Muscle of back (tissue), 11 donors: ENCODE data around the gene ATF5. TPM values are rescaled to one million over a fixed set of nuclear protein-coding genes. Genes with fewer than 3 reads are reported as not detected.
"Not testable (repeated sequence)": the region's sequence is repeated elsewhere in the genome, so short reads cannot be mapped to it uniquely, and the experiment has no call there.

Source experiments
- DNase-seq, 3 donors: peaks; one replicate each; pipeline versions ENCODE4 v3.0.0 to v3.0.0-alpha.2; 2013
- polyA plus RNA-seq, 10 donors: library from polyadenylated mRNA; unstranded; fragments of 120-200 nt; gene quantifications; one replicate each; pipeline ENCODE4 v1.2.1, GENCODE V29; 2013; ENCODE audit not compliant: insufficient read length in 10 of 10

ATF5 gene
- polyA plus RNA-seq, 10 donors: 14.5 to 30.1 (median 23.7) TPM

DNA sequence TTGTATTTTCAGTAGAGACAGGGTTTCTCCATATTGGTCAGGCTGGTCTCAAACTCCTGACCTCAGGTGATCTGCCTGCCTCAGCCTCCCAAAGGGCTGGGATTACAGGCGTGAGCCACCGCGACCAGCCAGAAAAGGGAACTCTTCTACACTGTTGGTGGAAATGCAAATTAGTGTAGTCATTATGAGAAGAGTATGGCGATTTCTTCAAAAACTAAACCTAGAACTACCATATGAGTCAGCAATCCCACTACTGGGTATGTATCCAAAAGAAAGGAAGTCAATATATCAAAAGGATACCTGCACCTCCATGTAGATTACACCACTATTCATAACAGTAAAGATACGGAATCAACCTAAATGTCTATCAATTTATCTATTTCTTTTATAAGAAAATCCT, 15.6 kb downstream of the ATF5 start:
- not testable (repeated sequence) for DNase-seq

DNA sequence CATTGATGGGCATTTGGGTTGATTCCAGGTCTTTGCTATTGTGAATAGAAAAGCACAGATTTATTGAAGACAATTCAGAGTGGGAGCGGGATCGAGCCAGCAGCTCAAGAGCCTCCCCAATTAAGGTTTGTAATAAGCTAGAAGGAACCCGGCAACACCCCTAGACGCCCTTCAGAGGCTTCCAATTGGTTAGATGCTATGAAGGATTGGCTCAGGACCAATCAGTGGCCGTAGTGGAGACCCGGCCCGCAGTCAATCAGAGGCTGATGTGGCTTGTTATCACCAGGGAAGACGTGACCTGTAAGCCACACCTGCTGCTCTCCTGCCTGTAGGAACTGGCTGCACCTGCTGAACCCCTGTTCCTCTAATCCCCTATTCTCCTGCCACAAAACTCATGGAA, 17.4 kb downstream of the ATF5 start:
- no peak for DNase-seq

DNA sequence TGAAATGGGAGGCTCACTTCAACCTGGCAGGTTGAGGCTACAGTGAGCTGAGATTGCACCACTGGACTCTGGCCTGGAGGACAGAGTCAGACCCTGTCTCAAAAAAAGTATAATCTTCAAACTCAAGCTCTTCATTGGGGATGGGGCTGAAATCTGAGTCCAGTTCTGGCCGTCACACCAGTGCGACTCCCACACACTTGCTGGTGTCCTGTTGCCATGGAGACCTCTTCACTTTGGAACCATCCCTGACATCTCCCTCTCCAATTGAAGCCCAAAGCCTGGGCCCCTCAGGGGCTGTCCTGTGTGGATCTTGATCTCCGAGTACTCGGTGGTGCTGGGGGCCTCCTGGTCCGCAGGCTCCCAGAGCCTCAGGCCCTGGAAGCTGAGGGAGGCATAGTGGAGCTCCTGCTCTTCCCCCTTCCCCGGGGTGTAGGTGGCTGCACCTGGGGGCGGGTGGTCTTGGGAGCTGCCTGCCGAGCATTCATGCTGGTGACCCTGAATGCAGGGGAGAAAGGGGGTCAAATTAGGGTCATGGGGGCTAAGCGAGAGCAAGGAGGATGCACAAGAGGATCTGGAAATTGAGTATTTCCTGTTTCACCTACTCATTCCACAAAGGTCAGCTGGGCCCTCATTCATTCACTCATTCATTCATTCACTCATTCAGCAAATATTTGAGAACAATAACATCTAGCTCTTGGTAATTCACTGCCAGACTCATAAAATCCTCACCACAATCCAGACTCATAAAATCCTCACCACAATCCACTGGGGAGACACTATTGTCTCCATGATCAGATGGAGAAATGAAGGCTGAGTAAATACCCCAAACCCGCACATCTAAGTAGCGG, 21.0 kb downstream of the ATF5 start:
- DNase-seq: no peak

DNA sequence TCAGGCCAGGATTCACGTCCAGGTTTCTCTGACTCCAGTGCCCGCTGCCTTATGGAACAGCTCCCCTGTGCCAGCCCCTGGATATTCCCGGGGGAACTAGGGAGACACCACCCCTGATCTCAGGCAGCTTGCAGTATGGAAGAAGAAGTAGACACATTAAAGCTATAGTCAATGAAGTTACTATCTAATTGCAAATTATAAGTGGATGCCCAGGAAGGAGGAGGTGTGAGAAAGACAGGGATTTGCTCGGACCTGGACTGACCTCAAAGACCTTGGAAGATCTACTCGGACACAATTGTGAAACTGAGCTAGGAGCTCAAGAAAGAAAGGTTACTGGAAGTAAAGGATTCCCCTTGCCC, 21.6 kb downstream of the ATF5 start:
- no peak for DNase-seq

DNA sequence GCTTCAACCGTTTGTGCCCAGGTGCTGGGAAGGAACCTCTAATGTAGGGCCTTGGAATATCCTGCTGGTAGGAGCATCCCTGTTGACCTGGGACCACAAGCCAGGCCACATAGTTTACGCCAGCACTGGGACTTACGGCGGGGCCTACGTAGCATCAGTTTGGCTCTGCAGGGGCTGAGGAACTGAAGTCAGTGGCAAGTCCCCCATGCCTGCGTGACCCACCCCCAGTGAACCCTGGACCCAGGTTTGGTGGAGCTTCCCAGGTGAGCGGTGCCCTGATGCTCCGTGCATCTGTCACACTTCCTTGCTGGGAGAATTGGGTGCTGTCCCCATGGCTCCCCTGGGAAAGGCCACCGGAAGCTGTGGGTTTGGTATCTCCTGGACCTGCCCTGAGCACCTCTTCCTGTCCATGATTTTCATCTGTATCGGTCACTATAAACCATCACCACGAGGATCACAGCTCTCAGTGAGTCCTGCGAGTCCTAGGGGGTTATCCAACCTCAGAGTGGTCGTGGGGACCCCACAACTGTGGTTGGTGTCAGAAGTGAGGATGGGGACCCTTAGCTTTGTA, 22.0 kb downstream of the ATF5 start:
- DNase-seq: no peak

DNA sequence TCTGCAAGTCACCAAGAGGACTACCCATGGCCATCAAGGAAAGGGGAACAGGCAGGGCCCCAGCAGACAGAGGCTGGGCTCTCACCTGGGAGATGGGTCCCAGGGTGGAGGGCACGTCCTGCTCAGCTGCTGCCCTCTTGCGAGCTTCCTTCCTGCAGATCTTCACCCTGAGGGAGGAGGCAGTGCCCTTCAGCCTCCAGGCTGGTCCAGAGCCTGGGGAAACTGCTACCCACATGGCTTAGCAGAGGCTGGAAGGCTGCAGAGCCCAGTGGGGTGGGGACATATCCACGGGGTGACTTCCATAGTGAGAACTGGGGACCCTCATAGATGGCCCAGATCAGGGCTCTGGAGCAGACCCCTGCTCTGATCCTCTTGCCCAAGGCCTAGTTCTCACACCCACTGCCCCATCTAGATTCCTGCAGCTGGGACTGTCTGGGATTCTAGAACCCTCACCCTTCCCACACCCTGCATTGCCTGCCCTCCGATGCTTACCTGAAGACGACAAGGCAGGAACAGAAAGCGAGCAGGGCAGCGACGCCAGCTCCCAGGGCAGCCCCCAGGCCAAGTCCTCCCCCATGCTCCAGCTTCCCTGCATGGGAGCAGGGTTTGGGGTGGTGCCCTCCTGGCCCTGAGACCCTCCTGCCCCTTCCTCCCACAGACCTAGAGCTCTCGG, 22.9 kb downstream of the ATF5 start:
- no peak for DNase-seq

DNA sequence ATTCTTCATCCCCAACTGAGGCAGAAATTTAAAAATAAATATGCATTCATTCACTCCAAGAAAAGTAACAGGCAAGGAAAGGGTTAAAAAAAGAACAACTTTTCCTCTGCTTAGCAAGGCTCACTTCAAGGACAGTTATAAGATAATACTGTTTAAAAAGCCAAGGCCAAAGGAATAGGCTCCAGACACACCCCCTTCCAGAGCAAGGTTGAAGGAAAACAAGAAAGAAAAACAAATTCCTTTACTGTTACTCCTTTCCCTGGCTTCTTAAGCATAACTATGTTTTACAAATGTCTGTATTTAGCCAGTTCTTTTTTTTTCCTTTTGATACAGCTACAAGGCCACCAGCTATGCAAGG, 23.5 kb downstream of the ATF5 start:
- DNase-seq: no peak

DNA sequence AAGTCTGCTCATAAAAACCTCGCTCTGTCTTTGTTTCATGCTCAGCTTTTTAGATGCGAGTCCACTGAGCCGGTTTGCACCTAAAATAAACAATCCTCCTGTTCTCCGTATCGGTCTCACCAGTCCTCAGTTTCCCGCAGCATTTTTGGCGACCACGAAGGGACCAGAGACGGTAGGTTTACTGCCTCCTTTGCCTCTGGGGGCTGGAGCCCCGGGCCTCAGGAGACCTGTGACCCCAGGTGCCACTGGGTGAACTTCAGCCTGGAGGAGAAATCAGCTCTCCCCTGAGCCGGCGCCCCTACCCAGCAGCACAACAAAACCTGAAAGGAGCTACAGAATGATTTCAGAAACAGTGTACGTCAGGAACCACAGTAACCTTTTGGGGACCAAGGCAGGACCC, 23.9 kb downstream of the ATF5 start:
- DNase-seq: no peak

DNA sequence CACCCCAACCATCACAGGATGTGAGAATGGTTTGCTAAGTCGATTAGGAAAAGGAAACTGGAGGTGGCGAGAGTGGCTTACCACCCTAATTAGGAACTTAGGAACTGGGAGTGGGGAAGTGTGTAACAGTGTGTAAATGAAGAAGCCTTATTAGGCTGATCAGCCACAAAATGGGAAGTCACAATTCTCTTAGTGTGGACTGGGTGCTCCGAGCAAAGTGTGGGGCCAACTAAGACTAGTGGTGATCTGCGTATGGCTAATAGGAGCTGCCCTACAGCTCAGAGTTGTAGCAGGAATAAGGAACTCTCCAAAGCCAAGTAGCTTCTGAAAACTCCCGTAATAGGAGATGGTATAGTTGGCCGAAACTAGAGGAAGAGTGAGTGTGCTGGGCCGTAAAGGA, 24.4 kb downstream of the ATF5 start:
- DNase-seq: peak in 1 of 3 donors; percentile 26

DNA sequence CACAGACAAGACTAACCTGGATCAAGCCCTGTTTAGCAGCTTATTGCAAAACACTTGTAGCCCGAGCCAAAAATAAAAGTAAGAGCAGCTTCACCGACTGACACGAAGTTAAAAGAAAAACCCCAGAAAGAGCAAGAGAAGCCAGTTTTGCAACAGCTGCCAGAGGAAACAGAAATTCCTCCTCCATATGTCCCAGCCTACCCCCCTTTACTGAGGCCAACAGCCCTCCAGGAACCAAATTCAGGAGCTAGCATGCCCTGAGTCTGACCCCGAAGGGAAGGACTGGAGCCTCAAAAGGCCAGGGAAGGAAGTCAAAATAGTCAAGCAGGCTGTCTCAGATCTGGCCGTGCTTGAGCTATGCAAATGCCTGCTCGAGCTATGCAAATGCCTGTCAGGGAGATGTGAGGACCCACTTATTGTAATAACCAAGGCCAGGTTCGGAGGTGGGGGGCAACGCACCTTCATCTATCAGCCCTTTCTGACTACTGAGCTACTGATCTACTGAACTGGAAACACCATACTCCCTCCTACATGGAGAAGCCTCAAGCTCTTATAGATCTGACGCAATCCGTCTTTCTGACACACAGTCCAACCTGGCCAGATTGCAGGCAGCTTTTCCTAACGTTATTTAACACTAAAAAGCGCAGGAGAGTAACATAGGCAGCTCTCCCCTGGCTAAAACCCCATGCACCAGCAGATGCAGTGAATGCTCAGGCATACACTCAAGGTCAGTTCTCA, 25.3 kb downstream of the ATF5 start:
- peak; percentile 28 to 76 (median 47) for DNase-seq

DNA sequence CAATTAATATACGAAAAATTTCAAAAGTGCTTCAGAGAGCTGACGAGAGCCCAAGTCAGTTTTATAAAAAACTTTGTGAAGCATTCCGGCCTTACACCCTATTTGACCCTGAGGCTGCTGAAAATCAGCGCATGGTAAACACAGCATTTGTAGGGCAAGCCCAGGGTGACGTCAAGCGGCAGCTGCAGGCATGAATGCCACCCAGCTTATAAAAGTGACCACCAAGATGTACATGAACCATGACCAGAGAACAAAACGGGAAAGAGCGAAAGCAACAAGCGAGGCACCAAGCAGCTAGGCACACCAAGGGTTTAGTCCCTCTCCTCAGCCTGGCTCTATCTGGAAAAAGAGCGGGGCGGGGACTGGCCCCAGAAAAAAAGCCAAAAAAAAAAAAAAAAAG, 25.9 kb downstream of the ATF5 start:
- DNase-seq: peak in 2 of 3 donors; percentile 39 to 55

DNA sequence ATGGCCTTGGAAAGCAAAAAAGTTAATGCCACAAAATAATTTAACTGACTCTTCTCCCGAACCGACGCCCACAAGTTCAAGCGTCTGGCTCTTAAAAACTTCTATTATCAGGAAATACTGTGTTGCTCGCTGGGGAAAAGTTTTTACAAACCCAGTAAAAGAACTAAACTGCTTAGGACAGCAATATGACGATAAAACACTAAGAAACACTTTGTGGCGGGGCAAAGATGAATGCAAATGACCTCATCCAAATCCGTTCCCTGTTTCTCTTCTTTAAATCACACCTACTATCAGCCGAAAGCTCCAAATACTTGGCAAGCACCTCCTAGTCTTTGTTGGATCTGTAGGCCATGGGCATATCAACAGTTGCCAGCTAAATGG, 27.1 kb downstream of the ATF5 start:
- no peak for DNase-seq

DNA sequence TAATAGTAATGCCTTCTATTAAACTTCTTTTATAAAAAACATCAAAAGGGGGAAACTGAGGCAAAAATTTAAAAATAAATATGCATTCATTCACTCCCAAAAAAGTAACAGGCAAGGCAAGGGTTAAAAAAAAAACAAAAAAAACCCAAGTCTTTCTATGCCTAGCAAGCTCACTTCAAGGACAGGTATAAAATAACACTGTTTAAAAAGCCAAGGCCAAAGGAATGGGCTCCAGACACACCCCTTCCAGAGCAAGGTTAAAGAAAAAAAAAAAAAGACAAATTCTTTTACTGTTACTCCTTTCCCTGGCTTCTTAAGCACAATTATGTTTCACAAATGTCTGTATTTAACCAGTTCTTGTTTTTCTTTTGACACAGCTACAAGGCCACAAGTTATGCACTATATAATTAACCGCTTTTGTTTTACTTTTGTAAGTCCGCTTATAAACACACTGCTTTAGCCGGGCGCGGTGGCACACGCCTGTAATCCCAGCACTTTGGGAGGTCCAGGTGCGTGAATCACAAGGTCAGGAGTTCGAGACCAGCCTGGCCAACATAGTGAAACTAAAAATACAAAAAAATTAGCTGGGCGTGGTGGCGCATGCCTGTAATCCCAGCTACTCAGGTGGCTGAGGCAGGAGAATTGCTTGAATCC, 28.4 kb downstream of the ATF5 start:
- no peak for DNase-seq

DNA sequence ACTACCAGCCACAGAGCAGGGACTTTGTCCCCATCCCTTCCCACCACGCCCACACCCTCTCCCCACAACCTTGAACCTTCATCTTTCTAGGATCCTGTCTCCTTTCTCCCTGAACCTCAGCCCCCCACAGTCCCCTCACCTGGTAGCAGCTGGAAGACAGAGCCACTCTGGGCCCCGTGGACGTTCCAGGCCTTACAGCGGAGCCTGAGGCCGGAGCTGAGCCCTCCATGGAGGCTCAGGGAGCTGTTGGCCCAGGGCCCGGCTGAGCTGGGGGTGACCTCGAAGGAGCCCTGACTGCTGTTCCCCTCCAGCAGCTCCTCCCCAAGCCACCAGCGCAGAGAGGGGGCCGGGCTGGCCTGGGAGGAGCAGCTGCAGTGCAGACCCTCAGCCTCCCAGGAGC, 29.1 kb downstream of the ATF5 start:
- not testable (repeated sequence) for DNase-seq

DNA sequence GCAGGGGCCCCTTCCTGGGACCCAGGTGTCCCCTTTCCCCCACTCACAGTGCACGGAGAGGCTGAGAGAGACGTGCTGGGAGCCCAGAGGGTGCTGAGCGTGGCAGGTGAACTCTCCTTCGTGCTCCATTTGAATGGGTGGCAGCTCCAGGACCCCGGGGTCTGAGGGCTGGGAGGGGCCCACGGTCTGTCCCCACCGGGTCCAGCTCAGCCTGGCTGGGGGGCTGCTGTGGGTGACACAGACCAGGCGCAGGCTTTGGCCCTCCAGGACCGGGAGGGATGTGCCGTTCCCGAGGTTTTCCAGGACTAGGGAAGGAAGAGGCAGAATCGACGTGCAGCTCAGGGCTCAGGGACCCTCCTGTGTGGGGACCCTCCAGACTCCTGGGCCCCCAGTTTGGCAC, 29.6 kb downstream of the ATF5 start:
- not testable (repeated sequence) for DNase-seq

DNA sequence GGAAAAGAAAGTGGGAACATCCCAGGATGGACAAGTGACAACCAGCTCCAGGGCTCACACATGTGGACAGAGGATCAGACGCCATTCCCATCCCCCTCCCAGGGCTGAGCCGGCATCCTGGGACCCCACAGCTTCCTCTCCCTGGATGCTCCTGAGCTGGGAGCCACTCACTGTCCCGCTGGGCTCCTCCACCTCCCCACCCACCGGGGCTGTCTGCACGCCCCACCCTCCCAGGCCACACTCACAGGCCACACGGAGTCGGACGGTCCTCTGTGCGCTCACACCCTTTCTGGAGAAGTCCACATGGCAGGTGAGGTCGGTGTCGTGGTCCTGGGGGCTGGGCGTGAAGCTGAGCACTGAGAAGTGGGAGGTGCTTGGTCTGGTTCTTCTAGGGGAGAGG, 30.9 kb downstream of the ATF5 start:
- not testable (repeated sequence) for DNase-seq

DNA sequence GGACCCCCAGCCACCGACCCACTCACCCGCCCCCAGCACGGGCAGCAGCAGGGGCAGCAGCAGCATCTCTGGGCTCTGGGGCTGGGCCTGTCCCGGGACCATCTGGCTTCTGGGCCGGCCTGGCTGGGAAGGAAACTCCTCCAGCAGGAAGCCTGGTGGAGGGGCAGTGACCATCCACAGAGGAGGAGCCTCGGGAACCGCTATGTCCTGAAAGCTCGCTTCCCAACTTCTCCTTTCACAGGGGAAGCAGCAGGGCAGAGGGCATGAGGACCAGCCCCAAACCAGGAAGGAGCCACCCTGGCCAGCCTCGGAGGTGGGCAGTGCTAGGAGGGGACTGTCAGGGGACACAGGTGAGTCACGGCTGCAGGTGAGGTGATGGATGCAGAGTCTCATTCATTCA, 32.0 kb downstream of the ATF5 start, which contains the start of gene SIGLEC11:
SIGLEC11 (minus strand) TSS at position 193 of the 400 bp plus-strand sequence; CDS start at position 102, 91 bp downstream.
- not testable (repeated sequence) for DNase-seq

DNA sequence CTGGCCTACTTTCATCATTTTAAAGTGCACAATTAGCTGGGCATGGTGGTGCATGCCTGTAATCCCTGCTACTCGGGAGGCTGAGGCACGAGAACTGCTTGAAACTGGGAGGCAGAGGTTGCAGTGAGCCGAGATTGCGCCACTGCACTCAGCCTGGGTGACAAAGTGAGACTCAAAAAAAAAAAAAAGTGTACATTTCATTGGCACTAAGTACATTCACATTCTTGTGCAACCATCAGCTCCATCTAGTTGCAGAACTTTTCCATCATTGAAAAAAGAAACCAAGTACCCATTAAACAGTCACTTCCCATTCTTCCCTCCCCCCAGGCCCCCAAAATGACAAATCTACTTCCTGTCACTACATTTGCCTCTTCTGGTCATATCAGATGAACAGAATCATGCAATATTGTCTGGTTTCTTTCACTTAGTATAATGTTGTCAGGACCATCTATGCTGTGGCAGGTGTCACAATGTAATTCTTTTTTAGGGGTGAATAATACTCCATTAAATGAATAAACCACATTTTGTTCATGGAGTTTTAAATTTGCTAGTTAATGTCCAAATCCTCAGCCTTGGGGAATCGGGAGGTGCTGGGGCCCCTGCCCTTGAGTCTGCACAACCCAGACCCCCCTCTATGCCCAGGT, 39.4 kb downstream of the ATF5 start:
- DNase-seq: no peak

DNA sequence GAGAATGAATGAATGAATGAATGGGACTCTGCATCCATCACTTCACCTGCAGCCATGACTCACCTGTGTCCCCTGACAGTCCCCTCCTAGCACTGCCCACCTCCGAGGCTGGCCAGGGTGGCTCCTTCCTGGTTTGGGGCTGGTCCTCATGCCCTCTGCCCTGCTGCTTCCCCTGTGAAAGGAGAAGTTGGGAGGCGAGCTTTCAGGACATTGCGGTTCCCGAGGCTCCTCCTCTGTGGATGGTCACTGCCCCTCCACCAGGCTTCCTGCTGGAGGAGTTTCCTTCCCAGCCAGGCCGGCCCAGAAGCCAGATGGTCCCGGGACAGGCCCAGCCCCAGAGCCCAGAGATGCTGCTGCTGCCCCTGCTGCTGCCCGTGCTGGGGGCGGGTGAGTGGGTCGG, 40.4 kb downstream of the ATF5 start:
- DNase-seq: not testable (repeated sequence)

DNA sequence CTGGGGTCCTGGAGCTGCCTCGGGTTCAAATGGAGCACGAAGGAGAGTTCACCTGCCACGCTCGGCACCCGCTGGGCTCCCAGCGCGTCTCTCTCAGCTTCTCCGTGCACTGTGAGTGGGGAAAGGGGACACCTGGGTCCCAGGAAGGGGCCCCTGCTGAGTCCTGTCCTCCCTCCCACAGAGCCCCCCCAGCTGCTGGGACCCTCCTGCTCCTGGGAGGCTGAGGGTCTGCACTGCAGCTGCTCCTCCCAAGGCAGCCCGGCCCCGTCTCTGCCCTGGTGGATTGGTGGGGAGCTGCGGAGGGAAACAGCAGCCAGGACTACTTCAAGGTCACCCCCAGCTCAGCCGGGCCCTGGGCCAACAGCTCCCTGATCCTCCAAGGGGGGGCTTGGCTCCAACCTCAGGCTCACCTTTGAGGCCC, 43.0 kb downstream of the ATF5 start:
- DNase-seq: no peak

DNA sequence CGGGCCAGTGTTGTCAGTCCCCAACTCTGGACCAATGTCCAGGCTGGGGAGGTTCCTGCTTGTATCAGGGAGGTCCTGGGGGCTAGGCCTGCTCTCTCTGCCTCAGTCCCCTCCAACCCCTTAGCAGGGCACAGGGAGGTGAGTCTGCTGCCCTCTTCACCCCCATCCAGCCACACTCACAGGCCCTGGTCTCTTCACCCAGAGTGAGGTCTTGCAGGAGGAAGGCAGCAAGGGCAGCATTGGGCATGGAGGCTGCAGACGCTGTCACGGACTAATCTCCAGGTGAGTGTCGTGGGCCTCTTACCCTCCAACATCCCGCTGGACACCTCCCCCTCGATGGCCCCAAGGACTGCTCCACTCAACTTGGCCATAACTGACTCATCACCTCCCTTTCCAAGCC, 43.8 kb downstream of the ATF5 start:
- DNase-seq: no peak
